K562 (cell line): ENCODE data around the gene ARF5. TPM values are rescaled to one million over a fixed set of nuclear protein-coding genes. Genes with fewer than 3 reads are reported as not detected.

Experiments used
- ADNP ChIP-seq: fragments of 200-800 bp; sonication (Bioruptor generic); IDR thresholded peaks from 2 replicates; pipeline ENCODE4 v1.6.1; 2016; ENCODE audit warnings: missing genetic modification characterization, missing compliant biosample characterization
- COPS2 ChIP-seq: fragments of 450-650 bp; conservative IDR thresholded peaks from 2 replicates; pipeline ENCODE4 v1.6.1; 2016; ENCODE audit warnings: mild to moderate bottlenecking, moderate library complexity
- CREM ChIP-seq: IDR thresholded peaks from 2 replicates; pipeline ENCODE4 v1.6.1; 2014; ENCODE audit warnings: antibody characterized with exemption, low read depth
- FOXM1 ChIP-seq, 2 experiments: fragments of 450-650 bp in 1 of 2; sonication (generic) in 1 of 2; formaldehyde crosslinking in 1 of 2; IDR thresholded peaks; 2 replicates each; pipeline versions ENCODE4 v1.6.1 to v1.9.0; 2017 to 2022; ENCODE audit warnings: low read depth in 2 of 2, mild to moderate bottlenecking in 2 of 2, missing genetic modification reagents in 1 of 2, moderate library complexity in 1 of 2
- FUS ChIP-seq: fragments of 200-400 bp; formaldehyde crosslinking; optimal IDR thresholded peaks from 2 replicates; pipeline ENCODE3; 2017; ENCODE audit warnings: low read depth, low read length
- GTF2E2 ChIP-seq: fragments of 200-800 bp; sonication (Bioruptor generic); IDR thresholded peaks from 2 replicates; pipeline ENCODE4 v1.6.1; 2016; ENCODE audit warnings: missing genetic modification characterization, missing compliant biosample characterization
- NFE2L1 ChIP-seq: fragments of 450-650 bp; IDR thresholded peaks from 2 replicates; pipeline ENCODE4 v1.6.1; 2016; ENCODE audit warnings: missing genetic modification characterization, low read depth, mild to moderate bottlenecking, missing compliant biosample characterization, moderate library complexity, borderline replicate concordance
- NFRKB ChIP-seq: fragments of 450-650 bp; IDR thresholded peaks from 2 replicates; pipeline ENCODE4 v1.6.1; 2016; ENCODE audit warnings: low read depth
- NRF1 ChIP-seq, 2 experiments: fragments of 450-650 bp; IDR thresholded peaks in 1 of 2; conservative IDR thresholded peaks in 1 of 2; 2 replicates each; pipeline ENCODE4 v1.6.1; 2014; ENCODE audit warnings: mild to moderate bottlenecking in 2 of 2
- POLR2AphosphoS5 ChIP-seq: IDR thresholded peaks from 2 replicates; pipeline ENCODE4 v1.6.1; 2011; ENCODE audit warnings: mild to moderate bottlenecking, low read depth, low read length, moderate library complexity; ENCODE audit not compliant: control insufficient read depth, insufficient read depth
- PYGO2 ChIP-seq: fragments of 450-650 bp; IDR thresholded peaks from 2 replicates; pipeline ENCODE4 v1.6.1; 2016; ENCODE audit warnings: mild to moderate bottlenecking, missing genetic modification characterization, moderate library complexity, missing compliant biosample characterization
- SLC30A9 ChIP-seq: fragments of 250-450 bp; sonication (Bioruptor Pico); IDR thresholded peaks from 2 replicates; pipeline ENCODE4 v1.8.0; 2022; ENCODE audit warnings: mild to moderate bottlenecking, moderate library complexity
- ZBED1 ChIP-seq: IDR thresholded peaks from 2 replicates; pipeline ENCODE4 v1.6.1; 2014
- ZBTB7A ChIP-seq: IDR thresholded peaks from 2 replicates; pipeline ENCODE4 v1.6.1; 2011; ENCODE audit warnings: low read depth, mild to moderate bottlenecking, low read length, moderate library complexity, borderline replicate concordance; ENCODE audit not compliant: control insufficient read depth
- ZC3H11A ChIP-seq: IDR thresholded peaks from 2 replicates; pipeline ENCODE4 v1.6.1; 2012; ENCODE audit warnings: low read depth, low read length, improper control_type of control experiment
- ZNF174 ChIP-seq: fragments of 250-450 bp; sonication (Bioruptor Pico); IDR thresholded peaks from 2 replicates; pipeline ENCODE4 v1.4.0; 2020; ENCODE audit warnings: mild to moderate bottlenecking
- ZNF184 ChIP-seq: sonication (generic); formaldehyde crosslinking; IDR thresholded peaks from 2 replicates; pipeline ENCODE4 v1.5.0; 2020; ENCODE audit warnings: missing genetic modification reagents
- ZNF232 ChIP-seq: sonication (generic); formaldehyde crosslinking; IDR thresholded peaks from 2 replicates; pipeline ENCODE4 v1.8.0; 2022; ENCODE audit warnings: mild to moderate bottlenecking, missing genetic modification reagents
- ZNF316 ChIP-seq: fragments of 450-650 bp; IDR thresholded peaks from 2 replicates; pipeline ENCODE4 v1.6.1; 2016
- ZNF695 ChIP-seq: fragments of 450-650 bp; formaldehyde crosslinking; IDR thresholded peaks from 2 replicates; pipeline ENCODE4 v1.4.0; 2020; ENCODE audit warnings: mild to moderate bottlenecking, moderate library complexity
- polyA plus RNA-seq, 8 experiments: library from polyadenylated mRNA; depleted of rRNA in 4 of 8; stranded (reverse) in 5 of 8; unstranded in 3 of 8; fragments of >200 nt; fragmentation: Nextera tagmentation in 2 of 8; fragmentation: Illumina TruSeq in 1 of 8; extraction: Ambion mirVana in 2 of 8; extraction: Trizol in 1 of 8; gene quantifications; 2 replicates each; pipeline versions ENCODE4 v1.2.1 to v1.2.3, GENCODE V29; 2011 to 2014; ENCODE audit warnings: inconsistent platforms in 1 of 8, missing spikeins in 1 of 8
- total RNA-seq, 7 experiments: library from RNA; depleted of rRNA in 6 of 7; stranded (reverse); fragments of >200 nt in 6 of 7; fragmentation: Illumina TruSeq in 2 of 7; extraction: Trizol in 2 of 7; gene quantifications; 2 replicates each; pipeline versions ENCODE4 v1.2.1 to v1.2.3, GENCODE V29; 2011 to 2021; ENCODE audit warnings: low replicate concordance in 1 of 7
- TF ChIP-seq, protein P1 (sequence below): fragments of 200-800 bp; sonication (Bioruptor generic); IDR thresholded peaks from 2 replicates; pipeline ENCODE4 v1.6.1; 2017; ENCODE audit warnings: missing genetic modification characterization, missing compliant biosample characterization
- TF ChIP-seq, protein P2 (sequence below): fragments of 450-650 bp; formaldehyde crosslinking; IDR thresholded peaks from 2 replicates; pipeline ENCODE4 v1.4.0; 2020; ENCODE audit warnings: mild to moderate bottlenecking, moderate library complexity
- TF ChIP-seq, protein P3 (sequence below): fragments of 250-450 bp; sonication (Bioruptor Pico); IDR thresholded peaks from 2 replicates; pipeline ENCODE4 v1.5.0; 2020; ENCODE audit warnings: mild to moderate bottlenecking
- TF ChIP-seq, protein P4 (sequence below), 2 experiments: fragments of 450-650 bp; conservative IDR thresholded peaks; 2 replicates each; pipeline ENCODE4 v1.6.1; 2017; ENCODE audit warnings: mild to moderate bottlenecking in 2 of 2, moderate library complexity in 2 of 2

The ARF5 gene
- total and polyA plus RNA-seq, 9 of the 15 experiments (the other 6 are each of a cell fraction or from before 2014, with no cell fraction given) = 8.1 to 290 (median 125) TPM

DNA sequence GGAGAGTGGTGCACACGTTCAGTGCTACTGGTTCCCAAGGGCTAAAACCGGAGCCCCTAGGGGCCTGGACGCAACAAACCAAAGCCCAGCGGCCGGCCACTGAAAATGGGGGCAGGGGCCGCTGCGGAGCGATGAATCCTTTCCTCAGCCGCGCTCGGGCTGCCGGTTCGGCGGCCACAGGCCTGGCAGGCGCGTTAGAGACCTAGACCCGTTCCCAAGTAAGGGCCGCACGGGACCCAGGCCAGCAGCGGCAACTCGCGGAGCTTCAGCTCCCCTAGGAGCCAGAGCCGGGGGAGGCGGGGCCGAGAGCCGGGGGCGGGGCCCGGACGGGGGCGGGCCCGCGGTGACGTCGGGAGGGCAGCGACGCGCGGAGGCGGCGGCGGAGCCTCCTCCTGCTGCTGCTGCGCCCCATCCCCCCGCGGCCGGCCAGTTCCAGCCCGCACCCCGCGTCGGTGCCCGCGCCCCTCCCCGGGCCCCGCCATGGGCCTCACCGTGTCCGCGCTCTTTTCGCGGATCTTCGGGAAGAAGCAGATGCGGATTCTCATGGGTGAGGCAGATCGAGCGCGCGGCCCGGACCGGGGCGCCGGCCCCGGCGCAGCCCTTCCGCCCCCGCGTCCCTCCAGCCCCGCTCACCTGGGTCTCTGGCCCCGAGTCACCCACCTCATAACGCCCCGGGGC is at the start of gene ARF5 (continued):
- TF ChIP-seq ZBED1 (no peak; the same call in 1 of the 2 replicates), POLR2AphosphoS5 (peak; percentile 71), ZNF232 (CRISPR knock-in tag) (no peak), ZNF184 (CRISPR knock-in tag) (no peak), ZC3H11A (no peak), ADNP (tag) (no peak), ZBTB7A (no peak; the same call in none of the 2 replicates), FOXM1 (IDR thresholded peaks at IDR 0.05; ENCODE audit: low read depth) (no peak), FOXM1 (CRISPR knock-in tag; IDR thresholded peaks at IDR 0.05; ENCODE audit: low read depth) (peak; percentile 9; the same call in 1 of the 2 replicates), COPS2 (no peak), GTF2E2 (tag) (peak; percentile 85), NRF1 (conservative IDR thresholded peaks at IDR 0.05 in 1 of 2, IDR thresholded peaks at IDR 0.05 in 1 of 2) (peak; percentile 49 to 62; a peak in 3 of 4 replicates), NFRKB (no peak), ZNF316 (no peak), SLC30A9 (no peak), CREM (peak; percentile 96), PYGO2 (tag) (no peak), ZNF174 (CRISPR knock-in tag) (no peak), FUS (no peak), NFE2L1 (no peak), ZNF695 (CRISPR knock-in tag) (no peak)
- TF ChIP-seq, protein P1, sequence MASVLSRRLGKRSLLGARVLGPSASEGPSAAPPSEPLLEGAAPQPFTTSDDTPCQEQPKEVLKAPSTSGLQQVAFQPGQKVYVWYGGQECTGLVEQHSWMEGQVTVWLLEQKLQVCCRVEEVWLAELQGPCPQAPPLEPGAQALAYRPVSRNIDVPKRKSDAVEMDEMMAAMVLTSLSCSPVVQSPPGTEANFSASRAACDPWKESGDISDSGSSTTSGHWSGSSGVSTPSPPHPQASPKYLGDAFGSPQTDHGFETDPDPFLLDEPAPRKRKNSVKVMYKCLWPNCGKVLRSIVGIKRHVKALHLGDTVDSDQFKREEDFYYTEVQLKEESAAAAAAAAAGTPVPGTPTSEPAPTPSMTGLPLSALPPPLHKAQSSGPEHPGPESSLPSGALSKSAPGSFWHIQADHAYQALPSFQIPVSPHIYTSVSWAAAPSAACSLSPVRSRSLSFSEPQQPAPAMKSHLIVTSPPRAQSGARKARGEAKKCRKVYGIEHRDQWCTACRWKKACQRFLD (CRISPR knock-in tag) = peak; percentile 73; the same call in 1 of the 2 replicates
- TF ChIP-seq, protein P2, sequence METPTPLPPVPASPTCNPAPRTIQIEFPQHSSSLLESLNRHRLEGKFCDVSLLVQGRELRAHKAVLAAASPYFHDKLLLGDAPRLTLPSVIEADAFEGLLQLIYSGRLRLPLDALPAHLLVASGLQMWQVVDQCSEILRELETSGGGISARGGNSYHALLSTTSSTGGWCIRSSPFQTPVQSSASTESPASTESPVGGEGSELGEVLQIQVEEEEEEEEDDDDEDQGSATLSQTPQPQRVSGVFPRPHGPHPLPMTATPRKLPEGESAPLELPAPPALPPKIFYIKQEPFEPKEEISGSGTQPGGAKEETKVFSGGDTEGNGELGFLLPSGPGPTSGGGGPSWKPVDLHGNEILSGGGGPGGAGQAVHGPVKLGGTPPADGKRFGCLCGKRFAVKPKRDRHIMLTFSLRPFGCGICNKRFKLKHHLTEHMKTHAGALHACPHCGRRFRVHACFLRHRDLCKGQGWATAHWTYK = no peak
- TF ChIP-seq, protein P3, sequence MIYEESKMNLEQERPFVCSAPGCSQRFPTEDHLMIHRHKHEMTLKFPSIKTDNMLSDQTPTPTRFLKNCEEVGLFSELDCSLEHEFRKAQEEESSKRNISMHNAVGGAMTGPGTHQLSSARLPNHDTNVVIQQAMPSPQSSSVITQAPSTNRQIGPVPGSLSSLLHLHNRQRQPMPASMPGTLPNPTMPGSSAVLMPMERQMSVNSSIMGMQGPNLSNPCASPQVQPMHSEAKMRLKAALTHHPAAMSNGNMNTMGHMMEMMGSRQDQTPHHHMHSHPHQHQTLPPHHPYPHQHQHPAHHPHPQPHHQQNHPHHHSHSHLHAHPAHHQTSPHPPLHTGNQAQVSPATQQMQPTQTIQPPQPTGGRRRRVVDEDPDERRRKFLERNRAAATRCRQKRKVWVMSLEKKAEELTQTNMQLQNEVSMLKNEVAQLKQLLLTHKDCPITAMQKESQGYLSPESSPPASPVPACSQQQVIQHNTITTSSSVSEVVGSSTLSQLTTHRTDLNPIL (CRISPR knock-in tag) = no peak
- TF ChIP-seq, protein P4, sequence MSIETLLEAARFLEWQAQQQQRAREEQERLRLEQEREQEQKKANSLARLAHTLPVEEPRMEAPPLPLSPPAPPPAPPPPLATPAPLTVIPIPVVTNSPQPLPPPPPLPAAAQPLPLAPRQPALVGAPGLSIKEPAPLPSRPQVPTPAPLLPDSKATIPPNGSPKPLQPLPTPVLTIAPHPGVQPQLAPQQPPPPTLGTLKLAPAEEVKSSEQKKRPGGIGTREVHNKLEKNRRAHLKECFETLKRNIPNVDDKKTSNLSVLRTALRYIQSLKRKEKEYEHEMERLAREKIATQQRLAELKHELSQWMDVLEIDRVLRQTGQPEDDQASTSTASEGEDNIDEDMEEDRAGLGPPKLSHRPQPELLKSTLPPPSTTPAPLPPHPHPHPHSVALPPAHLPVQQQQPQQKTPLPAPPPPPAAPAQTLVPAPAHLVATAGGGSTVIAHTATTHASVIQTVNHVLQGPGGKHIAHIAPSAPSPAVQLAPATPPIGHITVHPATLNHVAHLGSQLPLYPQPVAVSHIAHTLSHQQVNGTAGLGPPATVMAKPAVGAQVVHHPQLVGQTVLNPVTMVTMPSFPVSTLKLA (conservative IDR thresholded peaks at IDR 0.05) = no peak
